UCSD-AML1 (cell line): Measurements from ENCODE around the gene ABCD1.
A peak's percentile ranks its signal among the peaks of the same experiment; 100 is the strongest.

Experiments
- DNase-seq: peaks from one replicate; lab custom pipeline; 2025; ENCODE audit not compliant: unreplicated experiment; lab: John Stamatoyannopoulos, UW

Gene ABCD1

DNA sequence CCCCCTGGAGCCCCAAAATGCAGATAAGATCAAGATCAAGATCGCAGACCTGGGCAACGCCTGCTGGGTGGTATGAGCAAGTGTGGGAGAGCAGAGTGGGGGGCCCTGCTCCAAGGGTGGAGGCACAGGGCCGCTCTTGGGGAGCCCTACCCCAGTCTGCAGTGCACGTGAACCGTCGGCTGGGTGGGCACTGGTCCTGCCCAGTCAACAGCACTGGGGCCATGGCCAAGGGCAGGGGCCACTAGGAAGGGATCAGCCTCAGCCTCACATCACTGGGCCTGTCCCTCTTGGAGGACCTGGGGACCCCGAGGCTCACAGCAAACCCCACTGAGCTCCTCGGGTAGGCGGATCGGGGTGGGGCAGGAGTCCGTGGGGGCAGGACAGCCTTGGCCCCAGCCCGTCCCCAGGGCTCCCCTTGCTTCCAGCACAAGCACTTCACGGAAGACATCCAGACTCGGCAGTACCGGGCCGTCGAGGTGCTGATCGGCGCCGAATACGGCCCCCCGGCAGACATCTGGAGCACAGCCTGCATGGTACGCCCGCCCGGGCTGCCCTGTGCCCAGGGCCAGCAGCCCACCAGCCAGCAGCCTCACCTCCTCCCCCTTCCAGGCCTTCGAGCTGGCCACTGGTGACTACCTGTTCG, 59.8 kb downstream of the ABCD1 start:
- DNase-seq, result no peak

DNA sequence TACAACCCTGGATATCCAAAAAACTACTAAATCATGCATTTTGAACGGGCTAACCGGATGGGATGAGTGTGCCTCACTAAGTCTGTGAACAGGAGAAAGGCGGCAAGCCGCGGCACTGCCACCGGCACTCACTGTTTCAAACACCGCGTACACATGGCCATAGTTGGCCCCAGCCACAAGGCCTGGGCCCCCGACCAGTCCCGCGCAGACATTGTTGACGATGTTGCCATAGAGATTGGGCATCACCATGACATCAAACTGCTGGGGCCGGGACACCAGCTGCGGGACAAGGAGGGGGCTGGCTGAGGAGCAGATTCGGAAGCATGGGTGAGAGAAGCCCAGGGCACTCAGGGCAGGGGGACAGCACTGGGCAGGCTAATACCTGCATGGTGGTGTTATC, 62.0 kb downstream of the ABCD1 start:
- DNase-seq, result no peak

DNA sequence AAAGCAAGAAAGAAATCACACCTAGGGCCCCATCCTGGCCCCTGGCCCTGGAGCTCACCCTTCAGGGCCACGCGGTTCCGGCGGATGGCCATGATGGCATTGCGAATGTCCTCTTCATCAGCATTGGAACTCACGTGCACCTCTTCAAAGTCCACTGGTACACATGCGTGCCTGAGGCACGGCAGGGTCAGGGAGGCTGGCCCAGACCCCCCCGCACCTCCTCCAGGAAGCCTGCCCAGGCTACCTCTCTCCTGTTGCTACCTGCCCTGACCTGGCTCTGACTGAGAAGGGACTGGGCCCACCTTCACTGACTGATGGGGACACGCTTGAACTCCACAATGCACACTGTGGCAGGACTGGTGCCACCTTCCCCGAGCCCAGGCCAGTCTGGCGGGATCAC, 65.0 kb downstream of the ABCD1 start:
- no peak for DNase-seq

DNA sequence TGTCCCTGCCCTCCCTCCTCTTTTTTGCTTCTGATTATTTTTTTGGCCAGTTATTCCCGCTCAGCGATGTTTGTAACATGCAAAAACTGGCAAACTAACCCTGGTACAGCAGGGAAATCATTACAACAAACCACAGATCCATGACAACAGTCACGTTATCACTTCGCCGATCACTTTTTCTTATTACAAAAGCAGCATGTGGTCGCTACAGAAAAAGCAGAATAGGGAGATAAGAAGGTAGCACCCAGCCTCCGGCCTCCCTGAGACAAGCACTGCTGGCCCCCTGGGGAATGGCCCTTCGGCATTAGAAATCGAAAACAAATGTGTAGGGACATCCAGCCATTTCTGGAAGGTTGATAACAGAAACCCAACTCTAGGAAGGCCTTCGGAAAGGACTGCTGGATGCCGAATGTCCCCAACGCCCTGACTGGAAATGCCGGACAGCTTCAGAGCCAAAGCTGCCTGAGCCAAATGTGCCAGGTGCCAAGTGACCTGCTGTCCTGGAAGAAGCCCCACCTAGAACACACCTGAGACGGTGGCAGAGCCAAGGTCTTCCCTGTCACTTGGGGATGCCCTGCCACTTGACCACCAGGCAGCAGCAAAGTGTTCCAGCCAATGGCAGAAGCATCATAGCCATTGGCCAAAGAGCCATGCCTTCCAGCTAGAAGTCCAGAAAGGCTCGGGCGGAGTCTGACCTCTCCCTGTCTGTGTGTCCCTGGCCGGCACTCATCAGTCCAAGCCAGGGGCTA, 66.6 kb downstream of the ABCD1 start:
- DNase-seq, result no peak

DNA sequence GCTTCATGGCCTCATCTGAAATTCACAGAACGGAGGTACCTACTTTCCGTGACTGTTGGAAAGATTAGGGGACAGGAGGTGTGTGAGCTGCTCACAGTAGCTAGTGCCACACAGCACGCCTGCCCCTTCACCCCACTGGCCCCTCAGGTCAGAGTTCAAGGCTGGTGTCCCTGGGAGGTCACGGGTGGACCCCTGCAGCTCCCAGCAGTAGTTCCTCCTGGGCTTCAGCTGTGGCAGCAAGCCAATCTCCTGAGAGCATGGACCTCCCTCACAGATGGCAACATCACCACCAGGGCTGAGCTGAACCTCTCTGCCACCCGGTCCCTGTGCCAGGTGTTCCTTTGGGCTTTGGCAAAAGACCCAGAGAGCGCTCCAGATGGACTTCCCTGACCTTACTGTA, 67.7 kb downstream of the ABCD1 start:
- no peak for DNase-seq

DNA sequence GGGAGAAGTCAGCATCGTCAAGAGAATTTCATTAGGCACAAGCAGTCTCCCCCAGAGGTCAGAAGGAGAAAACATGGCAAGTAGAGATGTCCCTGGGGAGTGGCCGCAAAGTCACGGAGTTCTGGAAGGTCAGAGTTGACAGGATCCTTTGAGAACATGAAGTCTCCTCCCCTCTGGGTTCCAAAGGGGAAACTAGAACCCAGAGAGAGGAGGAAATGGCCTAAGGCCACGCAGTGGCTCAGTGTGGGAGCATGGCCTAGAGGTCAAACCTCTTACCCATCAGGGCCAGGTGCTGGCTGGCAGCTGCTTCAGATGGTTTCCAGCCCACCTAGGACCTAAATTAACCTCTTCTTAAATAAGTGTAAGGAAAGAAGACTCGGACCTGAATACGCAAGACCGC, 68.6 kb downstream of the ABCD1 start:
- peak; percentile 44 for DNase-seq
